ENCODE measurements around the gene RECK. TPM values are rescaled to one million over a fixed set of nuclear protein-coding genes. Genes with fewer than 3 reads are reported as not detected.

RECK gene
- total RNA-seq, 1 experiment from 2014 or later: 36.1 TPM

- H3K4me3 ChIP-seq: no peak overlapping the region
- H3K27me3 ChIP-seq: no peaks in the 10 kb centered on the region
- peaks cover 3% of the 10 kb centered on the region; the same call in 1 of the 2 replicates for H3K9me3 ChIP-seq
- no peak for DNase-seq
- no peaks in the 10 kb centered on the region for H3K36me3 ChIP-seq
These were observed 128.3 kb downstream of the RECK start for GRCh38 chr9:36164989-36165388.

GRCh38 chr9:36165826-36166167, 129.1 kb downstream of the RECK start:
- no peak overlapping the region for H3K4me3 ChIP-seq
- DNase-seq: no peak
- H3K9me3 ChIP-seq: peaks cover 3% of the 10 kb centered on the region; the same call in 1 of the 2 replicates
- no peaks in the 10 kb centered on the region for H3K27me3 ChIP-seq
- no peaks in the 10 kb centered on the region for H3K36me3 ChIP-seq

- H3K36me3 ChIP-seq: no peaks in the 10 kb centered on the region
- DNase-seq: peak; percentile 96
- no peaks in the 10 kb centered on the region for H3K27me3 ChIP-seq
- H3K4me3 ChIP-seq: peak overlapping the region; percentile 42
- peaks cover 3% of the 10 kb centered on the region; the same call in 1 of the 2 replicates for H3K9me3 ChIP-seq
These were observed 129.6 kb downstream of the RECK start for GRCh38 chr9:36166168-36166927.

GRCh38 chr9:36169166-36169565, 132.5 kb downstream of the RECK start, which contains the start of gene CCIN:
TSS of gene CCIN (plus strand) at chr9:36169388. CDS start at chr9:36169503, 115 bp downstream.
- no peak for DNase-seq

GRCh38 chr9:36169708-36170107, 133.0 kb downstream of the RECK start:
- no peak overlapping the region for H3K4me3 ChIP-seq
- H3K9me3 ChIP-seq: no peaks in the 10 kb centered on the region
- H3K27me3 ChIP-seq: no peaks in the 10 kb centered on the region
- no peak for DNase-seq
- H3K36me3 ChIP-seq: no peaks in the 10 kb centered on the region

More at GRCh38 chr9:36169166-36169565, 132.5 kb downstream of the RECK start, which contains the start of gene CCIN:
- H3K36me3 ChIP-seq: no peaks in the 10 kb centered on the region
- H3K9me3 ChIP-seq: no peaks in the 10 kb centered on the region
- H3K4me3 ChIP-seq: no peak within 1 kb of the TSS
- H3K27me3 ChIP-seq: no peaks in the 10 kb centered on the region

- Histone ChIP-seq H3K27me3 (no peaks in the 10 kb centered on the region), H3K36me3 (no peaks in the 10 kb centered on the region)
- DNase-seq: no peak
These were observed 133.8 kb downstream of the RECK start for GRCh38 chr9:36170531-36170930.

GRCh38 chr9:36173861-36174260, 137.1 kb downstream of the RECK start:
- no peaks in the 10 kb centered on the region for H3K36me3 ChIP-seq
- no peak for DNase-seq
- H3K9me3 ChIP-seq: peaks cover 8% of the 10 kb centered on the region
- no peaks in the 10 kb centered on the region for H3K27me3 ChIP-seq
- H3K4me3 ChIP-seq: no peak overlapping the region

More at GRCh38 chr9:36170531-36170930, 133.8 kb downstream of the RECK start:
- H3K9me3 ChIP-seq: no peaks in the 10 kb centered on the region
- no peak overlapping the region for H3K4me3 ChIP-seq

Other genes with a start within 250 kb of the RECK start
- gene NPR2, start 245.3 kb upstream of the RECK start, total RNA-seq (2014; rRNA removed; shearing (Covaris generic); ENCODE audit: low replicate concordance): 32.5 and 42.0 TPM in 2 replicates
- 2.4 TPM in 1 of 2 replicates, not detected in the other for gene SPAG8, start 224.7 kb upstream of the RECK start, total RNA-seq (2014; rRNA removed; shearing (Covaris generic); ENCODE audit: low replicate concordance)
- gene HINT2, start 221.9 kb upstream of the RECK start, total RNA-seq (2014; rRNA removed; shearing (Covaris generic); ENCODE audit: low replicate concordance): 67.7 and 120 TPM in 2 replicates
- not detected in 2 replicates for gene FAM221B, start 208.2 kb upstream of the RECK start, total RNA-seq (2014; rRNA removed; shearing (Covaris generic); ENCODE audit: low replicate concordance)
- gene TMEM8B, start 207.7 kb upstream of the RECK start, total RNA-seq (2014; rRNA removed; shearing (Covaris generic); ENCODE audit: low replicate concordance): 2.7 and 3.6 TPM in 2 replicates
- not detected in 2 replicates for gene OR13J1, start 166.5 kb upstream of the RECK start, total RNA-seq (2014; rRNA removed; shearing (Covaris generic); ENCODE audit: low replicate concordance)
- gene HRCT1, start 130.7 kb upstream of the RECK start, total RNA-seq (2014; rRNA removed; shearing (Covaris generic); ENCODE audit: low replicate concordance): 95.0 and 617 TPM in 2 replicates
- 12.2 and 25.0 TPM in 2 replicates for gene SPAAR, start 127.4 kb upstream of the RECK start, total RNA-seq (2014; rRNA removed; shearing (Covaris generic); ENCODE audit: low replicate concordance)
- not detected in 2 replicates for gene OR2S2, start 78.8 kb upstream of the RECK start, total RNA-seq (2014; rRNA removed; shearing (Covaris generic); ENCODE audit: low replicate concordance)
- gene GLIPR2, start 99.8 kb downstream of the RECK start, total RNA-seq (2014; rRNA removed; shearing (Covaris generic); ENCODE audit: low replicate concordance): 17.1 and 20.3 TPM in 2 replicates
- 0.36 TPM in 1 of 2 replicates, not detected in the other for gene CCIN, start 132.5 kb downstream of the RECK start, total RNA-seq (2014; rRNA removed; shearing (Covaris generic); ENCODE audit: low replicate concordance)
- 1,843 and 1,874 TPM in 2 replicates for gene CLTA, start 154.0 kb downstream of the RECK start, total RNA-seq (2014; rRNA removed; shearing (Covaris generic); ENCODE audit: low replicate concordance)
- 27.0 and 34.0 TPM in 2 replicates for gene GNE, start 221.5 kb downstream of the RECK start, total RNA-seq (2014; rRNA removed; shearing (Covaris generic); ENCODE audit: low replicate concordance)